H9 (cell line): ENCODE data around the gene PSTPIP1. TPM values are rescaled to one million over a fixed set of nuclear protein-coding genes. Genes with fewer than 3 reads are reported as not detected.

ENCODE experiments used
- DNase-seq: peaks from one replicate; pipeline ENCODE4 v3.0.0-alpha.2; 2017
- H2AFZ ChIP-seq: one replicate; pipeline ENCODE4 v1.6.1; 2013; ENCODE audit warnings: mild to moderate bottlenecking, low read length, control low read depth, moderate library complexity
- H2AK5ac ChIP-seq: 2 replicates; pipeline ENCODE4 v1.6.1; 2013; ENCODE audit warnings: low read length, control low read depth, mixed read lengths; ENCODE audit not compliant: insufficient read length
- H2BK120ac ChIP-seq: one replicate; pipeline ENCODE4 v1.6.1; 2013; ENCODE audit warnings: low read depth, mild to moderate bottlenecking, low read length, control low read depth, inconsistent platforms; ENCODE audit not compliant: poor library complexity, severe bottlenecking
- H2BK12ac ChIP-seq: 2 replicates; pipeline ENCODE4 v1.6.1; 2013; ENCODE audit warnings: low read length, control low read depth, mixed read lengths, low read depth; ENCODE audit not compliant: insufficient read length
- H2BK15ac ChIP-seq: 2 replicates; pipeline ENCODE4 v1.6.1; 2013; ENCODE audit warnings: low read depth, low read length, control low read depth
- H2BK20ac ChIP-seq: one replicate; pipeline ENCODE4 v1.6.1; 2013; ENCODE audit warnings: low read depth, mild to moderate bottlenecking, low read length, control low read depth, inconsistent platforms; ENCODE audit not compliant: poor library complexity, severe bottlenecking
- H2BK5ac ChIP-seq: 2 replicates; pipeline ENCODE4 v1.6.1; 2013; ENCODE audit warnings: low read length, control low read depth, mixed read lengths; ENCODE audit not compliant: insufficient read length
- H3K14ac ChIP-seq: 2 replicates; pipeline ENCODE4 v1.6.1; 2013; ENCODE audit warnings: low read length, control low read depth; ENCODE audit not compliant: insufficient read depth
- H3K18ac ChIP-seq: 2 replicates; pipeline ENCODE4 v1.6.1; 2013; ENCODE audit warnings: low read depth, mild to moderate bottlenecking, mixed read lengths, low read length, control low read depth; ENCODE audit not compliant: insufficient read length
- H3K23ac ChIP-seq: 2 replicates; pipeline ENCODE4 v1.6.1; 2013; ENCODE audit warnings: low read length, control low read depth, mixed read lengths, low read depth; ENCODE audit not compliant: insufficient read length
- H3K23me2 ChIP-seq: 2 replicates; pipeline ENCODE4 v1.6.1; 2013; ENCODE audit warnings: low read depth, mild to moderate bottlenecking, mixed read lengths, low read length, control low read depth; ENCODE audit not compliant: insufficient read length, poor library complexity, severe bottlenecking
- H3K27ac ChIP-seq: 2 replicates; pipeline ENCODE4 v1.5.1; 2013; ENCODE audit warnings: low read length, control low read depth, mixed read lengths, low read depth; ENCODE audit not compliant: insufficient read length
- H3K27me3 ChIP-seq: 2 replicates; pipeline ENCODE4 v1.6.1; 2013; ENCODE audit warnings: low read length, control low read depth, inconsistent platforms; ENCODE audit not compliant: insufficient read depth
- H3K4ac ChIP-seq: 2 replicates; pipeline ENCODE4 v1.6.1; 2013; ENCODE audit warnings: low read depth, mild to moderate bottlenecking, control low read depth, inconsistent platforms, low read length, moderate library complexity
- H3K4me1 ChIP-seq: 2 replicates; pipeline ENCODE4 v1.6.1; 2013; ENCODE audit warnings: low read length, control low read depth, inconsistent platforms; ENCODE audit not compliant: insufficient read depth
- H3K4me2 ChIP-seq: 2 replicates; pipeline ENCODE4 v1.6.1; 2013; ENCODE audit warnings: low read length, control low read depth, mixed read lengths; ENCODE audit not compliant: insufficient read length, insufficient read depth
- H3K56ac ChIP-seq: 2 replicates; pipeline ENCODE4 v1.6.1; 2013; ENCODE audit warnings: low read depth, mild to moderate bottlenecking, mixed read lengths, low read length, control low read depth; ENCODE audit not compliant: insufficient read length
- H3K79me1 ChIP-seq: 2 replicates; pipeline ENCODE4 v1.6.1; 2013; ENCODE audit warnings: low read depth, mild to moderate bottlenecking, moderate library complexity, low read length, control low read depth, inconsistent platforms; ENCODE audit not compliant: insufficient read depth, poor library complexity, severe bottlenecking
- H3K79me2 ChIP-seq: 2 replicates; pipeline ENCODE4 v1.6.1; 2013; ENCODE audit warnings: low read length, control low read depth, inconsistent platforms; ENCODE audit not compliant: insufficient read depth
- H3K9ac ChIP-seq: 2 replicates; pipeline ENCODE4 v1.6.1; 2013; ENCODE audit warnings: low read length, control low read depth, mixed read lengths; ENCODE audit not compliant: insufficient read length; ENCODE audit errors: extremely low read depth
- H3K9me3 ChIP-seq: one replicate; pipeline ENCODE4 v1.6.1; 2013; ENCODE audit warnings: low read depth, low read length, inconsistent platforms; ENCODE audit not compliant: control insufficient read depth
- H3T11ph ChIP-seq: one replicate; pipeline ENCODE4 v1.6.1; 2013; ENCODE audit warnings: mild to moderate bottlenecking, low read length, control low read depth, inconsistent platforms
- H4K20me1 ChIP-seq: one replicate; pipeline ENCODE4 v1.6.1; 2013; ENCODE audit not compliant: control insufficient read depth, insufficient read length, insufficient read depth
- H4K5ac ChIP-seq: 2 replicates; pipeline ENCODE4 v1.6.1; 2013; ENCODE audit warnings: low read depth, mild to moderate bottlenecking, mixed read lengths, low read length, control low read depth; ENCODE audit not compliant: insufficient read length
- H4K8ac ChIP-seq: replicated peaks from 2 replicates; pipeline ENCODE4 v1.6.1; 2013; ENCODE audit warnings: low read length, control low read depth, mixed read lengths, low read depth; ENCODE audit not compliant: insufficient read length
- H4K91ac ChIP-seq: 2 replicates; pipeline ENCODE4 v1.6.1; 2013; ENCODE audit warnings: low read depth, mild to moderate bottlenecking, moderate library complexity, mixed read lengths, low read length, control low read depth; ENCODE audit not compliant: insufficient read length
- H3K27ac Mint-ChIP-seq, 3 experiments: 2 replicates in 2 of 3; 3 replicates in 1 of 3; pipeline ENCODE4 v1.8.0; 2020 to 2021; ENCODE audit warnings: mixed read lengths in 3 of 3, mild to moderate bottlenecking in 1 of 3, moderate library complexity in 1 of 3
- H3K27me3 Mint-ChIP-seq: 2 replicates; pipeline ENCODE4 v1.8.0; 2021; ENCODE audit warnings: low read depth, mild to moderate bottlenecking, moderate library complexity, mixed read lengths
- H3K36me3 Mint-ChIP-seq, 3 experiments: 2 replicates in 2 of 3; 3 replicates in 1 of 3; pipeline ENCODE4 v1.8.0; 2020 to 2021; ENCODE audit warnings: low read depth in 3 of 3, mixed read lengths in 3 of 3; ENCODE audit not compliant: insufficient read depth in 1 of 3
- H3K4me1 Mint-ChIP-seq, 2 experiments: 2 replicates each; pipeline ENCODE4 v1.8.0; 2020; ENCODE audit warnings: mixed read lengths in 2 of 2
- H3K4me3 Mint-ChIP-seq, 2 experiments: 2 replicates in 1 of 2; 3 replicates in 1 of 2; pipeline ENCODE4 v1.8.0; 2020 to 2021; ENCODE audit warnings: mild to moderate bottlenecking in 2 of 2, mixed read lengths in 2 of 2, moderate library complexity in 1 of 2
- H3K9me3 Mint-ChIP-seq, 2 experiments: 2 replicates in 1 of 2; 3 replicates in 1 of 2; pipeline ENCODE4 v1.8.0; 2020; ENCODE audit warnings: mild to moderate bottlenecking in 2 of 2, mixed read lengths in 2 of 2, moderate library complexity in 1 of 2
- CTCF ChIP-seq: fragments of 200-600 bp; sonication (generic); conservative IDR thresholded peaks from 3 replicates; pipeline ENCODE4 v1.8.0; 2021; ENCODE audit warnings: antibody characterized with exemption, mild to moderate bottlenecking
- WGBS: extraction: QIAGEN DNeasy Blood & Tissue Kit; methylation state at CpG from one replicate; pipeline ENCODE4 v1.1.7; 2013; ENCODE audit warnings: missing lambda C conversion rate, low lambda C conversion rate, mixed read lengths; ENCODE audit not compliant: insufficient read length; ENCODE audit errors: extremely low coverage; 5-methylcytosine and 5-hydroxymethylcytosine counted together
- total RNA-seq: library from RNA; stranded (reverse); gene quantifications from 2 replicates; pipeline ENCODE4 v1.2.1, GENCODE V29; 2021

Gene PSTPIP1
- total RNA-seq, 1 experiment from 2014 or later: 1.8 TPM

GRCh38 chr15:76979996-76980520 lies 14.9 kb upstream of the PSTPIP1 start:
- Histone ChIP-seq H3K56ac (no peak overlapping the region), H2BK12ac (no peak overlapping the region), H2BK20ac (no peak overlapping the region), H4K5ac (no peak overlapping the region), H3K23ac (no peak overlapping the region), H4K20me1 (no peaks in the 10 kb centered on the region), H3K23me2 (no peaks in the 10 kb centered on the region), H3K18ac (no peak overlapping the region), H3K9ac (no peak overlapping the region), H4K8ac (no peak overlapping the region), H3K4me2 (no peak overlapping the region), H3K4me1 (no peaks in the 10 kb centered on the region), H4K91ac (no peak overlapping the region), H3K4ac (no peak overlapping the region), H3K14ac (no peak overlapping the region; the same call in 1 of the 2 replicates), H2BK5ac (no peak overlapping the region), H2AK5ac (no peak overlapping the region), H3K27me3 (no peaks in the 10 kb centered on the region), H3K79me2 (no peaks in the 10 kb centered on the region), H3K79me1 (no peaks in the 10 kb centered on the region), H3K9me3 (no peaks in the 10 kb centered on the region), H2BK120ac (no peak overlapping the region), H2AFZ (no peak overlapping the region), H2BK15ac (no peak overlapping the region), H3T11ph (no peak overlapping the region), H3K27ac (no peak overlapping the region)
- no peak for DNase-seq
- Mint-ChIP-seq H3K4me3 (no peak overlapping the region), H3K27me3 (peaks cover 2% of the 10 kb centered on the region; the same call in 1 of the 2 replicates), H3K9me3 (peaks cover 6 to 7% of the 10 kb centered on the region in 2 experiments; a peak in 2 of 5 replicates), H3K27ac (no peak overlapping the region), H3K36me3 (peaks cover 0 to 6% (median 4%) of the 10 kb centered on the region in 3 experiments; a peak in 2 of 7 replicates), H3K4me1 (peaks cover 6 to 14% of the 10 kb centered on the region in 2 experiments)
- no peak for TF ChIP-seq CTCF
- WGBS: no CpG with 5 or more reads among the region's 7 CpGs
